GM12872 (cell line): ENCODE data around the gene RPS21.

Experiments
- TF ChIP-seq, protein P1 (sequence below): IDR thresholded peaks from 3 replicates; pipeline ENCODE4 v1.5.1; 2011; ENCODE audit warnings: low read depth, mild to moderate bottlenecking, low read length, moderate library complexity; ENCODE audit not compliant: insufficient read depth

Gene RPS21

DNA sequence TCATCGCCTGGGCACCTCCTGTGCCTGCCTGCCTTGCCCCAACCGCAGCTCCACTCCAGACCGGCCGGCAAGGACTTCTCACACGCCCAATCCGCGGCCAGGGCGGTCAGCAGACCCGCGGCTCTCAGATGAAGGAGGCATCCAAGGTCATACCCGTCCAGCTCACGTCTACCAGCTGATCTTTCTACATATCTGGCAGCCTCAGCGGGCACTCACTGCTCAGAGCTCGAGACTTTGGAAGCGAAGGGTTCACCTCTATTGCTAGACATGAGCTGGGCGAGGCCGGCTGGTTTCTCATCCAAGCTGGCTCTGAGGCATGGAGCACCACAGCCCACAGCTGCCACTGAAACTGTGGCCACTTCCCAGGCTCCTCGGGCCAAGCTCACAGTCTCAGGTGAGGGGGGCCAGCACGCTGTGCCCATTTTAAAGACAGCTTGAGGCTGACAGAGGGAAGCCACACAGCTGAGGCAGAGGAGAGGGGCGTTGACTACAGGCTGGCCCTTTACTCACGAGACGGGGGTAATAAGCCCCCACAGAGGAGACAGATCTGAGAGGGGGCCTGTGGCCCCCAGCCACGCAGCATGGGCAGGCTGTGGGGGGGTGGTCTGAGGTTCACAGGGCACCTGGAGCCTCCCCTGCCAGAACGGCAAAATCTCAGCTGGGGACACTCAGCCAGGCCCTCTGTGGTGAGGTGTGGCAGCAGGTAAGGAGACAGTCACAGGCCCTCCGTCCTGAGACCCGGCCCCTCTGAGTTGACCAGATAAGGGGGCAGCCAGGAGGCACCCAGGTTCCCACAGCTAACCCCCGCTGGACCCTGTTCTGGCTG lies 21.8 kb upstream of the RPS21 start:
- TF ChIP-seq, protein P1, sequence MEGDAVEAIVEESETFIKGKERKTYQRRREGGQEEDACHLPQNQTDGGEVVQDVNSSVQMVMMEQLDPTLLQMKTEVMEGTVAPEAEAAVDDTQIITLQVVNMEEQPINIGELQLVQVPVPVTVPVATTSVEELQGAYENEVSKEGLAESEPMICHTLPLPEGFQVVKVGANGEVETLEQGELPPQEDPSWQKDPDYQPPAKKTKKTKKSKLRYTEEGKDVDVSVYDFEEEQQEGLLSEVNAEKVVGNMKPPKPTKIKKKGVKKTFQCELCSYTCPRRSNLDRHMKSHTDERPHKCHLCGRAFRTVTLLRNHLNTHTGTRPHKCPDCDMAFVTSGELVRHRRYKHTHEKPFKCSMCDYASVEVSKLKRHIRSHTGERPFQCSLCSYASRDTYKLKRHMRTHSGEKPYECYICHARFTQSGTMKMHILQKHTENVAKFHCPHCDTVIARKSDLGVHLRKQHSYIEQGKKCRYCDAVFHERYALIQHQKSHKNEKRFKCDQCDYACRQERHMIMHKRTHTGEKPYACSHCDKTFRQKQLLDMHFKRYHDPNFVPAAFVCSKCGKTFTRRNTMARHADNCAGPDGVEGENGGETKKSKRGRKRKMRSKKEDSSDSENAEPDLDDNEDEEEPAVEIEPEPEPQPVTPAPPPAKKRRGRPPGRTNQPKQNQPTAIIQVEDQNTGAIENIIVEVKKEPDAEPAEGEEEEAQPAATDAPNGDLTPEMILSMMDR, result no peak

DNA sequence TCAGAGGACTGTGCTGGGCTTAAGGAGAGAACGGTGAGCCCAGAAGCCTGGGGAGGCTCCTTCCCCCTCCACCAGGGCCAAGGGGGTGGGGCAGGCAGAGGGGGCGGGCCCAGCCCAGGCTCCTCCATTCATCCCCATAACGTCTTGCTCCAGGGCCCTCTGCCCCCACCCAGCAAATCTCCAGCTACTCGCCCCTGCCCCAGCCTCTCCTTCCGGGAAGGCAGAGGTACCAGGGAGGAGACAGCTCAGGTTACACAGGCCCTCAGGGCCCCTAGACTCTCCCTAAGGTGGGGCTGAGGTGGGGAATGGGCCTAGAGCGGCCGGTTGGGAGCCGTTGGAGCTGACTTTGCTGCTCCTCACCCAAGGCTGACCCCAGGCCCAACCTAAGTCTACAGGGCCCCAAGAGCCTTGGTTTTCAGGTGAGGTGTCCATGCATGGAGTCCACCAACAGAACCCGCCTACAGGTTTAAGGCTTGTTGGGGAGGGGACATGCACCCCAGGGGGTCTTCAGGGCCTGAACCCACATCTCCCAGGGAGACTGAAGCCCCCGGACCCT lies 21.0 kb upstream of the RPS21 start:
- TF ChIP-seq, protein P1, result no peak

DNA sequence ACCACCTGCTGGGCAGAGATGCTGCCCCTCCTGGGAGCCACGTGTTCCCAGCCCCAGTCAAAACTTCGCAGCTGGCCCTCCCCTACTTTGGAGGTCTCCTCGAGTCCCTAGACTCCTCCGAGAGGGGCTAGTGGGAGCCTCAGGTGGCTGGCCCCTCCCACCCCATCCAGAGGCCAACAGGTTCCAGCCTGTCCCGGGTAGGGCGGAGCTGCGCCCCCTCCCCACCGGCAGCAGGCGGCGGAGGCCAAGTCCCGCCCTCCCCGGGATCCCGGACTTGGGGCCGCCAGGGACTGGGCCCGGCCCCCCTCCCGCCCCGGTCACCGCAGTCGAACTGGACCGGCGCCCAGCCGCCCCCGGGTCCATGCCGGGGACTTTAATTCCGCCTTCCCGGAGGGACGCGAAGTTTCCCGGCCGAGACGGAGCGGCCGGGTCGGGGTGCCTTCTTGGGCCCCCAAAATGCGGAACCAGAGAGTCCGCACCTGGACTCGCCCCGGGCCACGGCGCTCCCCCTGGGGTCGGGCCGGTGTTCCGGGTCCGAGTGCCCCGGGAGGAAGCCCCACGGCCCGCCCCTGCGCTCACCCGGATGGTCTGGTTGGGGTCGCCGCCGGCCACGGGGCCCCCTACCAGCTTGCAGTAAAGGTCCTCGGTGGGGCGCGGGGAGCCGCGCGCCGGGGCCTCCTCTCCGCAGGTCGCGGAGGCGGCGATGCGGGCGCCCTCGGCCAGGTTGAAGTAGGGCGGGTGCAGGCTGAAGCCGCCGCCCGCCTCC lies 20.4 kb upstream of the RPS21 start:
- TF ChIP-seq, protein P1, result no peak

DNA sequence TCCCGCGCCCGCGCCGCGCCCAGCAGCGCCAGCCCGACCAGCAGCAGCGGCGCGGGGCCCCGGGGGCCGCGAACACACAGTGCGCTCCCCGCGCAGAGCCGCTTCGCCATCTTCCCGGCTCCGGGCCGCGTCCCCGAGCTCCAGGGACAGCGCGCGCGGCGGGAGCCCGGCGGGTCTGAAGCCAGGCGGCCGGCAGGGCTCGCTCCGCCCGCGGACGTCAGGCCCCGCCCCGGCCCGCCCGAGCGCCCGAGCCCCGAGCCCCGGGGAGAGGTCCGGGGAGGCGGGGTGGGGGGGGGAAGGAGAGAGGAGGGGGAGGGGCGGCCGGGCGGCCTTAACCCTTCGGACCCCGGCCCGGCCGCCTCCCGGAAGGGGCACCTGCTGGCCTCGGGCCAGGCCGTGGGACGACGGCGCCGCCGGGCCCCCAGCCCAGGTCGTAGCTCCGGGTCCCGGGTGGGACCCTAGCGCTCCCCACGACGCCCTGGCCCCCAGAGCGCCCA lies 19.7 kb upstream of the RPS21 start, which contains the start of gene LAMA5:
LAMA5 (minus strand) TSS at position 177 of the 497 bp plus-strand sequence; CDS start at position 110, 67 bp downstream.
- TF ChIP-seq, protein P1, result no peak

DNA sequence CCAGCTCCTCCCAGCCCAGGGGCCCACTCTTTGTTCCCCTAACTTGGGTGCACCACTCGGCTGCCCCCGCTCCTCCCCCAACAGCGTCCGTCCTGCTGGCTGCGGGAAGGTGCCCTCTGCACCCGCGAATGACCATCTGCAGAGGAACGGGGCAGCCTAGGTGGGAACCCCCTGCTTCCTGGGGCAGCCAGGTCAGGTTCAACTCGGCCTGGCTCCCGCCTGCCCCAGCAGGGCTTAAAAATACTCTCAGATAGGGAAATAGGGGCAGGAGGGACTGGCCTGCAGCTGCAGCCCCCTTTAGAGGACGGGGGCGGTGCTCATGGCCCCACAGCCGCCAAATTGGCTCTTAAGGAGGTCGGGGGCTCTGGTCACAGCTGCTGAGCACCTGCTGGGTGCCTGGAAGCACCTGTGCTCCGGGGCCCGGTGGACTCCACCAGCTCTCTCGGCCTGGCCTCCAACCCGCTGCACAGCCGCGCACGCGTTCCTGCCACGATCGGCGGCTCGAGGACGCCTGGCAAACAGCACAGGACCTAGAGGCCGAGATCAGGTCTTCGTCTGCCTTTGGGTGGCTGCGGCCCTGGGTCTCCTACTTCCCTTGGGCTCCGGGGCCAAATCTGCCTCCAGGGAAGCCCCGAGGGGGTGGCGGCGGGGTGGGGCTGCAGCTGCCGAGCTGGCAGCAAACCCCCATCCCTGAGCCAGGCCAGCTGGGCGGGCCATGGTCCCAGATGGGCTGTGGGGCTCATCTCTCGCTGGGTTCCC lies 19.1 kb upstream of the RPS21 start:
- TF ChIP-seq, protein P1, result no peak

DNA sequence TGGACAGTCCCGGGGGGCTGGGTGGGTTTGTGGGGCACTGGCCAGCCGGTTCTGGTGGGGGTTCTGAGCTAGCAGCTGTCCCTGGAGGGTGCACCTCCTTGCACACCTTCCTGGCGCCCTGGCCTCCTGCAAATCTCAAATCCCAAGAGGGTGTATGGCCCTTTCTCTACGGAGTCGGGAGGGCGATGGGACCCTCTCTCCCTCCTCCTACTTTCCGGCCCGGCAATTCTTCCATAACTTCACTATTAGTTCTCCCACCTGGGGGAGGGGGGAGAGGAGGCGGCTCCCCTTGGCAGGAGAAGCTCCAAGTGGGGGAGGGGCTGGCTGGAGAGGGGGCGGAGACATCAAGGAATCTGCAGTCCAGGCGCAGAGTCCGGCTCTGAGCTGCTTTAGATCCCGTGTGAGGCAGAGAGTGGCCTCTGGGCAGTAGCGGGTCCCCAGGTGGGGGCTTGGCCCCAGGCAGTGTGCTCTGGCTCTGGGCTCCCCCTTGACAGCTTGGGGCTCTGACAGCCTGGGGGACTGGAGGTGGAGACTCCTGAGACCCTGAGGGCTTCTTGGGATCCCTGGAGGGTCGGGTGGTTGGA lies 18.4 kb upstream of the RPS21 start:
- TF ChIP-seq, protein P1, result no peak
